SJCRH30 (cell line): ENCODE measurements around the gene CDON. TPM values are rescaled to one million over a fixed set of nuclear protein-coding genes. Genes with fewer than 3 reads are reported as not detected.
A peak's percentile ranks its signal among the peaks of the same experiment; 100 is the strongest.

Experiments used
- DNase-seq, 2 experiments: peaks; one replicate each; pipeline ENCODE4 v3.0.0-alpha.2; 2015 to 2020
- H3K27ac ChIP-seq: fragments of 250-450 bp; sonication (Bioruptor Pico); 2 replicates; pipeline ENCODE4 v1.5.1; 2020; ENCODE audit warnings: mild to moderate bottlenecking, moderate library complexity
- H3K27me3 ChIP-seq: fragments of 250-450 bp; sonication (Bioruptor Pico); 2 replicates; pipeline ENCODE4 v1.5.1; 2020; ENCODE audit warnings: mild to moderate bottlenecking, moderate library complexity
- H3K36me3 ChIP-seq: fragments of 250-450 bp; sonication (Bioruptor Pico); 2 replicates; pipeline ENCODE4 v1.5.1; 2020; ENCODE audit warnings: mild to moderate bottlenecking, moderate library complexity
- H3K4me1 ChIP-seq: fragments of 250-450 bp; sonication (Bioruptor Pico); 2 replicates; pipeline ENCODE4 v1.5.1; 2020; ENCODE audit warnings: mild to moderate bottlenecking, moderate library complexity
- H3K4me3 ChIP-seq: fragments of 250-450 bp; sonication (Bioruptor Pico); 2 replicates; pipeline ENCODE4 v1.5.1; 2020; ENCODE audit warnings: mild to moderate bottlenecking, moderate library complexity
- H3K9me3 ChIP-seq: fragments of 250-450 bp; sonication (Bioruptor Pico); replicated peaks from 2 replicates; pipeline ENCODE4 v1.5.1; 2020; ENCODE audit warnings: mild to moderate bottlenecking, moderate library complexity
- total RNA-seq: library from RNA; depleted of rRNA; stranded (reverse); fragments of >200 nt; shearing (Covaris generic); gene quantifications from 2 replicates; pipeline ENCODE4 v1.2.3, GENCODE V29; 2014

Gene CDON
- total RNA-seq, 1 experiment from 2014 or later = 76.1 TPM

DNA sequence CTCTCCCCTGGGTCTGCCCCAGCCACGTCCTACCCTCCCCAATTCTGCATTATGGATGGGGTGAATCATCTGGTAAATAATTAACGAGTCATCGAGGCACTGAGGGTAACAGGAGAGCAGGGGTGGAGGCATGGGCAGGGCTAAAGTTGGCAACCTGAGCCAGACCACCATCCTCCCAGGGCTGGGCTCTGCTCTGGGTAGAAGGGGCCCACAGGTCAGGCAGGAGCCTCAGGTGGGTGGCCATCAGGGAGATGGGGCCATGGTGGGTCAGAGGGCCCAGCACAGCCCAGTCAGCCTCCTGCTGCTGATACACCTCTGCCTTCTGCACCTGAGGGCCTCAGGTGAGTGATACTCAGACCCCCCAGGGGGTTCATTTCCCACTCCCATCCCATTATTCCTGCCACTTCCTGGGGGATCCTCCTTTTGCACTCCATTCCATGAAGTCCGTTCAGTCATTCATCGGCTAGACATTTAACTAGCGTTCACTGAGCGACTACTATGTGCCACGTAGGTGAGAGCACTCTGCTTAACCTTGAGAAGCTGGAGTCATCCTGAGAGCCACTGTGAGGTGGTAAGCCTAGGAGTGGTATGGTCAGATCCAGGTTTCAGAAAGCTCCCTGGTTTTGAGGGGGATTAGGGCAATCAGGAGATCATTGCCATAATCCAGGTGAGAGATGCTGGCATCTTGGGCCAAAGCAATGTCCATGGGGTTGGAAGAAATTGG lies 116.7 kb downstream of the CDON start, which contains the start of gene VSIG10L2:
Gene VSIG10L2 (plus strand): TSS at position 248 of the 724 bp plus-strand sequence. CDS start 12 bp downstream, at position 260.
- Histone ChIP-seq H3K4me1 (peaks cover 14% of the 10 kb centered on the region), H3K4me3 (no peak within 1 kb of the TSS), H3K27ac (no peak within 1 kb of the TSS), H3K27me3 (no peaks in the 10 kb centered on the region), H3K36me3 (no peaks in the 10 kb centered on the region), H3K9me3 (no peaks in the 10 kb centered on the region)
- no peak for DNase-seq

DNA sequence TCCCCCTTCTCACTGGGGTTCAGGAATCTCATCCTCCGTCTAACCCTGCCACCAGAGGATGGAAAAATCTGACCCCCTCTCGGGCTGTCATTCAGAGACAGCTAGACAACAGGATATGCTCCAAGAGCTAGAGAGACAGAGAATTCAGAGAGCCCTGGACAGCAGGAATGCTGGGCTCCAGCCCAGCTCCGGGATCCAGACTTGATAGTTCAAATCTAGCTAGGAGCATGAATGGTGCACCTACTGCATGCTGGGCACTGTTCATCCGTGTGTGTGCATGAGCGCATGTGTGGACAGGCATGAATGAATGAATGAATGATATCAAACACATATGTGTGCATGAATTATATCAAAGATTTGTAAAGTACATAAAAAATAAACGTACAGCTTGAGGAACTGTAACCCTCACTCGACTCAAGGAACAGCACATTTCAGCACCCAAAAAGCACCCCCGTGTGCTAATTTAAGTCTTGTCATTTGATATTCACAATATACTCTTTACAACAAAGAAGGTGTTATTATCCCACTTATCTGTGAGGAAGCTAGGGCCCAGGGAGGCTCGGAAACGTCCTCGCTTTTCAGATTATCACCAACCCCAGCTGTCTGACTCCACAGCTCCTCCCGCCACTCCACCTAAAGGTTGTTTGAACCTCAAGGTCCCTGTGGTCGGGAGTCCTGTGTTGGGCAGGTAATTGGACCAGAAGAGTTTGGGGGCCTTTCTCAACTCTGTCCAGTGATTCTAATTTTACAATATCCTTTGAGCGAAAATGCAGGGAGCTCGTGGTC lies 117.5 kb downstream of the CDON start:
- H3K4me1 ChIP-seq = peaks cover 14% of the 10 kb centered on the region
- no peaks in the 10 kb centered on the region for H3K36me3 ChIP-seq
- H3K27ac ChIP-seq = no peak overlapping the region
- DNase-seq = no peak
- H3K27me3 ChIP-seq = no peaks in the 10 kb centered on the region
- no peak overlapping the region for H3K4me3 ChIP-seq
- H3K9me3 ChIP-seq = no peaks in the 10 kb centered on the region

DNA sequence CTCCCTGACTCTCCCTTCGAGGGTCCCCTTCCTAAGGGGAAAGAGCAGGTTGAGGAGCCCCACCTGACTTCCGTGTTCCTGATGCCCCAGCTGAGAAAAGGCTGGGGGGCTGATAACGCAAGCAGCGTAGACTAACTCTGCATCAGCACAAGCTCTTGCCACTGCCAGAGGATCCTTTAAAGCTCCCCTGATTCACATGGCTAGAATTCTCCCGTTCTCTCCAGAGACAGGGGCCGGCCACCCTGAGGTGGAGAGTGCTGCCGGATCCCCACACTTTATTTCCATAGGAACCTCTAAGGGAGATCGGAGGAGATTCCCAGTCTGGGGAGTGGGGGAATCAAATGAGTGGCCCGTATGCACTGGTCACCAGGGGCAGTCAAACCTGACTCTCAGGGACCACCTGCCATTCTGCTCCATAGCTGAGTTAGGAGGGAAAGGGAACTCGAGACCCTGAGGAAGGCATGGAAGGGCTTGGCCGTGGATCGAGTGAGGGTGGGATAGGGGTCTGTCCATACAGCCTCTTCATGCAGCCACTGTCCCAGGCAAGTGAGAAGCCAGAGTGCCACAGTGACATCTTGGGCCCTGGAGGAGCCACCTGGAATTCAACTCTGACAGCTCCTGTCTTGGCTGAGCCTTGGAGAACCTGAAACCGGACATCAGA lies 118.2 kb downstream of the CDON start:
- no peaks in the 10 kb centered on the region for H3K27me3 ChIP-seq
- no peaks in the 10 kb centered on the region for H3K9me3 ChIP-seq
- peaks cover 14% of the 10 kb centered on the region for H3K4me1 ChIP-seq
- H3K27ac ChIP-seq = no peak overlapping the region
- no peak overlapping the region for H3K4me3 ChIP-seq
- no peaks in the 10 kb centered on the region for H3K36me3 ChIP-seq
- DNase-seq = no peak

DNA sequence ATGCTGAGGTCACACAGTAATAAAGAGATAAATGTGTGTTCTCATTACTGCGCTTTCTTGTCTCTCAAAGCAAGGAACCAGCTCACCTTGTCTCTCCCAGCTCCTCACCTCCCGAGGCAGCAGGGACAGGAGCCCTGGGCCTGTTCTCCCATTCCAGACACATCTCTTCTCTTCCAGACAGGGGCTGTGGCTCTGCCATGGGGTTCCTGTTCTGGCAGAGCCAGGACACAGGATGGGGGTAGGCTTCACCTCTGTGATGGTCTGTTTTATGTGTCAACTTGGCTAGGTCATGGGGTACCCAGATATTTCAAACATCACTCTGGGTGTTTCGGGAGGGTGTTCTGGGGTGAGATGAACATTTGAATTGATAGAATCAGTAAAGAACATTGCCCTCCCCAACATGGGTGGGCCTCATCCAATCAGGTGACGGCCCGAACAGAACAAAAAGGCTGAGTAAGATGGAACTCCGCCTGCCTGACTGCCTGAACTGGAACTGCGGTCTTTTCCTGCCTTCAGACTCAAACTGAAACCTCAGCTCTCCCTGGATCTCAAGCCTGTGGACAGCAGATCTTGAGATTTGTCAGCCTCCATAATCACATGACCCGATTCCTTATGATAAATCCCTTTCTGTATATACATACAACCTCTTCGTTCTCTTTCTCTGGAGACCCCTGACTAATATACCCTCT lies 118.9 kb downstream of the CDON start:
- Histone ChIP-seq H3K4me3 (no peak overlapping the region), H3K4me1 (peaks cover 14% of the 10 kb centered on the region), H3K27me3 (no peaks in the 10 kb centered on the region), H3K27ac (no peak overlapping the region), H3K36me3 (no peaks in the 10 kb centered on the region), H3K9me3 (no peaks in the 10 kb centered on the region)
- no peak for DNase-seq

DNA sequence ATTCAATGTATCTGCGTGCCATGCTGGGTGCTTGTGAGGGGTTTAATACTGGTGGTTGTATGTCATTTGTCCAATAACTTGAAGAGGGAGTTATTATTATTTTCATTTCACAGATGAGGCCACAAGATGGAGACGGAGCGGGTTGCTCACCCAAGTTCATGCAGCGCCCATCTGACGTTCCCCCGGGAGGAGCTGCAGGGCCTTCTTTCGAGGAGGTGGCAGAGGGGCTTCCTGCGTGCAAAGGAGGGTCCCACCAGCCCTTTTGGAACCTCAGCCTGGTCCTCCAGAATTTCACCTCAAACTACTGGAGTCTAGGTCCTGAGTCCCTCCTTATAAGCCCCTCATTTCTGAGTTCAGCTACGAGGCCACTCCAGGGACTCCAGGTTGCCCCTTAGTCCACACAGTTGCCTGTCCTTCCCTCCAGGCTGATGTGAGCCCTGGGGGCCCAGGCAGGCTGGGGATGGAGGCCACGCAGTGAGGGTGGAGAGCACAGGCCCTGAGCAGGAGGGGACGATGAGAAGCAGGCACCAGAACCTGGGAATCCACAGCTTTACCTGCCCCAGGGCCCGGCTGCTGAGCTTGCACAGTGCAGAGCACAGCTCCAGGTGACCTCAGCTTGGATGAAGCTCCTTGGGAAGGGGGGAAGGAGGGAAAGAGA lies 119.8 kb downstream of the CDON start:
- Histone ChIP-seq H3K36me3 (no peaks in the 10 kb centered on the region), H3K9me3 (no peaks in the 10 kb centered on the region), H3K27me3 (no peaks in the 10 kb centered on the region), H3K4me3 (no peak overlapping the region; the same call in 1 of the 2 replicates), H3K4me1 (peaks cover 14% of the 10 kb centered on the region), H3K27ac (peak overlapping the region; percentile 90; the same call in 1 of the 2 replicates)
- no peak for DNase-seq

DNA sequence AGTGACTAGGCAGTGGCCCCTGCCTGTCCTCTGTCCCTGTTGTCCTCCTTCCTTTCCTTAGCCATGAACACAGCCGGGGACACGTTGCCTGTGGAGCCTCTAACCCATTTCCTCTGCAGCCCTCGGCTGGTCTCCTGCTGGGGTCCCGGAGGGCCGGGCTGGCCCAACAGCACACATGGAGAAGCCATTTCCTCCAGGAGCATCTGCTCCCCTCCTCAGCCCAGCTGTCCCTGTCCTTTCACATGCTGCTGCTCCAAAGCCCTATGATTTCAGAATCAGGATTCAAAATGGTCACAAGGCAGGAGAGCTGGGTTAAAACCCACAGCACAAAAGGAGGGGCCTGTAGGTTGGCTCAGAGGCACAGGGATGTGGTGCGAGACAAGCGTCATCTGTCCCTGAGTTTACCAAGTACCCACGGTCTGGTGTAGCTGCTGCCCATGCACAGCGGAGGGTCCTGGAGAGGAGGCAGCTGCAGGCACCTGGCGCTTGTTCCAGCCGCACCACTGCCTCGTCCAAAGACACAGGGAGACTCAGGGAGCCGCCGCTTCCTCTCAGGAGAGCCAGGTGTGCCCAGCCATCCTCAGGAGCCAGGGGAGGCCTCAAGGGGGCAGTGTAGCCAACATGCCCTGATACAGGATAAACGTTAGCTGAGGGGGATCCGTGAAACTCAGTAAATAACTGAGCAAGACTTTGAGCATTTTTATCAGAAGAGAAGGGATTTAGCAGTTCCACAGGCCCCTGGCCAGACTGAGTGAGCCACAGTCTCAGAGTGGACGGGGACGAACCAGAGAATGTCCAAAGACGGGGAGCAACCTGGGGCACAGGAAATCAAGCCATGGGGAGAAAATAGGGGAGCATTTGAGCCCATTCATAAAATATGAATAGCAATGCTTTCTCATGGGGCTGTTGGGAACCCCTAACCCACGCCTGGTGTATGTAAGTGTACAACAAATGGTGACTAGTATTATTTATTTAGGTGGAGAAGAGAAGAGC lies 120.8 kb downstream of the CDON start:
- Histone ChIP-seq H3K4me3 (peak overlapping the region; percentile 32), H3K9me3 (no peaks in the 10 kb centered on the region), H3K27me3 (no peaks in the 10 kb centered on the region), H3K4me1 (peaks cover 14% of the 10 kb centered on the region), H3K36me3 (no peaks in the 10 kb centered on the region), H3K27ac (peak overlapping the region; percentile 90)
- peak; percentile 83 to 89 for DNase-seq

DNA sequence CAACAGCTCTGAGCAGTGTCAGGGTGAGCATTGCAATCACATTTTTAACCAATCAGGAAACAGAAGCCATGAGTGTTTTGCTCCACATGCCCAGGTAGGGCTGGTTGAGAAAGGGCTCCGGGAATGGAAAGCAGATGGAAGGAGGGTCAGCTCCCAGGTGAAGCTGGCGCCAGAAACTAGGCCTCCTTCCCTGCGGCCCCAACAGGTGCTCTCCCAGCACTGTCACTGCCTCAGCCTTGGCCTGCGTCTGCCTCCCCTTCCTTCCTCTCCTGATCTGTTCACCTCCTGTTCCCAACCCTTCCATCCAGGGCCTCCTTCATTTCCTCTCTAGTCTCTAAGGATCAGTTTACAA lies 121.4 kb downstream of the CDON start:
- peak overlapping the region; percentile 90 for H3K27ac ChIP-seq
- no peaks in the 10 kb centered on the region for H3K9me3 ChIP-seq
- peak overlapping the region; percentile 32 for H3K4me3 ChIP-seq
- peaks cover 14% of the 10 kb centered on the region for H3K4me1 ChIP-seq
- DNase-seq = no peak
- H3K27me3 ChIP-seq = no peaks in the 10 kb centered on the region
- H3K36me3 ChIP-seq = no peaks in the 10 kb centered on the region

DNA sequence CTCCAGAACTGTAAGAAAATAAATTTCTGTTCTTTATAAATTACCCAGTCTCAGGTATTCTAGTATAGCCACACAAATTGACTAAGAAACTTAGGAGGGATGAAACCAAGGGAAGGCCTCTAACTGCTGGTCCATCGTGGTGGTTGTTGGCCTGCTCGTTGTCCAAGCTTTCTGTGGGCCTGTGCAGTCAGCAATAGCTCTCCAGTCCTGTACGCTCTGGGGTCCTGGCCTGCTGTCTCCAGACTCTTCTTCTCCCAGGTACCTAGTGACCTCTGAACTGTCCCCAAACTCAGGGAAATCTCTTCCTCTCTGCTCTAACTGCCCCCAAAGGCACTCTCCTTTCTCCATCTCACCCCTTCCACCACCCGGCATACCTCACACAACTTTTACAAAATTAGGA lies 122.5 kb downstream of the CDON start:
- no peak overlapping the region for H3K4me3 ChIP-seq
- H3K27me3 ChIP-seq = no peaks in the 10 kb centered on the region
- DNase-seq = no peak
- no peaks in the 10 kb centered on the region for H3K36me3 ChIP-seq
- peaks cover 14% of the 10 kb centered on the region for H3K4me1 ChIP-seq
- no peak overlapping the region for H3K27ac ChIP-seq
- H3K9me3 ChIP-seq = no peaks in the 10 kb centered on the region

DNA sequence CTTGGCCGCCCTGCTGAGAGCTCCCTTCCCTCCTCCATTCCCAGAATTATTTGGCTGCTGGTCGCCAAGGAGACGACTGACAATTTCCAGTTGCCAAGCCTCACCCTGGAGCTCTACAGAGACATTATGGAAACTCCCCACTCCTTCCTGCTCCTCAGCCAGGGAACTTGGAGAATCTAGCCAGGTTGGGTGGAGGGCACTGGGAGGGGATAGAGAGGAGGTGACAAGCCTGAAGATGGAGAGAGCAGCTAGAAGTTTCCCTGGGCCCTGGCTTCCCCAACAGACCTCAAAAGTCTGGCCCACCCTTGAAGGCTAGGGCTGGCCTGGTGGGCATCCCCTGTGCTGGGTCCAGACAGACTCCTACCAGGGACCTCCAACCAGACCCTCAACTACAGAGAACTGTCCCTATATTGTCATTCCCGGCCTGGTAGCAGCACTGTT lies 123.6 kb downstream of the CDON start:
- no peak overlapping the region for H3K4me3 ChIP-seq
- no peaks in the 10 kb centered on the region for H3K9me3 ChIP-seq
- no peaks in the 10 kb centered on the region for H3K36me3 ChIP-seq
- DNase-seq = no peak
- H3K27me3 ChIP-seq = no peaks in the 10 kb centered on the region
- H3K4me1 ChIP-seq = peaks cover 14% of the 10 kb centered on the region
- no peak overlapping the region for H3K27ac ChIP-seq

DNA sequence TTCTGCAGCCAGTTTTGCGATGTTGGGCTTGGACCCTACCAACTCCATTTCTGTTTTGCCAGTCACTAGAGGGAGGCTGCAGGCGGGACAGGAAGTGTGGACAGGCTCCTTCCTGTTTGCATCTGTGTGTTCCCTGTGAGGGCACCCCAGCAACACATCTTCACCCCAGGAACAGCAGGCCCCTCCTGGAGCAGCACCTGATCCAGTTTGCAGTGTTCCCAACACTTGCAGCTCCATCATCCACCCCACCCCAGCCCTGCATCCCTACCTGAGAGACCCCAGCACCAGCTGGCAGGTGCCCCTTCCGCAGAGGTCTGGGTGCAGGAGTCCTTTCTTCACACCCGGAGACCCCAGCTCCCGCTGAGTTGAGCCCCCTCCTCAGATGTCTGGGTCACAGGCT lies 124.2 kb downstream of the CDON start:
- no peaks in the 10 kb centered on the region for H3K36me3 ChIP-seq
- H3K4me3 ChIP-seq = no peak overlapping the region
- peaks cover 14% of the 10 kb centered on the region for H3K4me1 ChIP-seq
- no peak overlapping the region for H3K27ac ChIP-seq
- H3K27me3 ChIP-seq = no peaks in the 10 kb centered on the region
- no peaks in the 10 kb centered on the region for H3K9me3 ChIP-seq
- DNase-seq = no peak

DNA sequence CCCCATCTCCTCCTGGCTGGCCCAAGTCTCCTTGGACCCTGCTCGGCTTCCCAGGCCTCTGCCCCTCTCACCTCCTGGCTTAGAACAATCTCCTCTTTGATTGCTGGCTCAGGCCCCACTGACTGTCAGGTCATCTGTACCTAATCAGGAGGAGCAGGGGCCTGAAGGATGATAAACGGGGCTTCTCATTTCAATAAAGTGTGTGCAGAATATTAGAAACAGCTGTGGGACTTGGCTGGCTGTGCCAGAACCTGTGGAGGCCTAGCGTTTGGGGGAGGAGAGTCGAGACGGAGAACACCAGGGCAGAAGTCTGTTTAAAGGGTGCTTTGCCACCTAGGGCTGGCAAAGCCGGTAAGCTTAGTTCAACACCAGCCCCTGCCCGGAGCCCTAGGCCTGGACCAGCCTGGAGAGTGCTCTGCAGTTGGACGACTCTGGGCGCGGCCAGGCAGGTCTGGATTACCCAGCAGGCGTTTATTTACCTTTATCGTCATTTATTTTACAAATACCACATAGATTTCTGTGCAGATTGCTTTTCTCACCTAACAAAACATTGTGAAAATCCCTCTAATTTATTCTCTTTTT lies 127.0 kb downstream of the CDON start:
- H3K27me3 ChIP-seq = no peaks in the 10 kb centered on the region
- peak overlapping the region; percentile 44 for H3K4me3 ChIP-seq
- no peaks in the 10 kb centered on the region for H3K36me3 ChIP-seq
- peak; percentile 21 to 34 for DNase-seq
- H3K27ac ChIP-seq = 0 out of 2 replicates have a peak overlapping the region, but pooled peaks have one; percentile 15
- H3K9me3 ChIP-seq = no peaks in the 10 kb centered on the region
- H3K4me1 ChIP-seq = no peaks in the 10 kb centered on the region

DNA sequence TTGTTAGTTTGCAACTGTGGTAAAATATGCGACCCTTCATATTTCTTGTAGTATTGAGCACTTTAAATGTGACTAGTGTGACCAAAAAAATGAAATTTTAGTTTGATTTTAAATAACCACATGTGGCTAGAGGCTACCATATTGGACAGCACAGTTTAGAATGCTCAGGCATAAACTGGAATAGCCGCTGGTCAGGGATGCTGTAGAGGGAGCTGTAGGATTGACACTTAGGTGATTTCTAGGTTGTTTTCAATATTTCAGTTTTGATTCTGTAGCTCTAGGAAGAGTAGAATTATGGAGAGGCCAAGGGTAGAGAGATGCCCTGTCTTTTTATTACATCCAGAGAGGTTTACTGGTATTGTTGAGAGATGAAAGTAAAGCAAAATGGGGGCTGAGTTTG lies 127.6 kb downstream of the CDON start:
- Histone ChIP-seq H3K27ac (no peak overlapping the region), H3K4me1 (no peaks in the 10 kb centered on the region), H3K9me3 (no peaks in the 10 kb centered on the region), H3K4me3 (no peak overlapping the region), H3K27me3 (no peaks in the 10 kb centered on the region), H3K36me3 (no peaks in the 10 kb centered on the region)
- DNase-seq = no peak

DNA sequence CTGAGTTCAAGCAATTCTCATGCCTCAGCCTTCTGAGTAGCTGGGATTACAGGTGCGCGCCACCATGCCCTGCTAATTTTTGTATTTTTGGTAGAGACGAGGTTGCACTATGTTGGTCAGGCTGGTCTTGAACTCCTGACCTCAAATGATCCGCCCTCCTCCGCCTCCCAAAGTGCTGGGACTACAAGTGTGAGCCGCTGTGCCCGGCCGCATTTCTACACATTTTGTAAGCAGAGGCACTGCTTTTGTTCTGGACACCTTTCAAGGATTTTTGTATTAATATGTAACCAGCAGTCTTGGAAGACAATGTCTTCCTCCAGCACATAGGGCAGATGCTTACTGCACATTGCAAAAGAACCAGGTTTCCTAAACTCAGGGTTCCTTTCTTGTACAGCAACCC lies 128.2 kb downstream of the CDON start:
- Histone ChIP-seq H3K9me3 (no peaks in the 10 kb centered on the region), H3K27me3 (no peaks in the 10 kb centered on the region), H3K4me3 (no peak overlapping the region), H3K27ac (no peak overlapping the region), H3K36me3 (no peaks in the 10 kb centered on the region), H3K4me1 (no peaks in the 10 kb centered on the region)
- no peak for DNase-seq
